ENCODE results near the gene PTPRA. TPM values are rescaled to one million over a fixed set of nuclear protein-coding genes. Genes with fewer than 3 reads are reported as not detected.

PTPRA gene
- total RNA-seq, 1 donor = 44.2 TPM

GRCh38 chr20:3042625-3043024 is 169.3 kb downstream of the PTPRA start:
- peaks cover 8% of the 10 kb centered on the region for H3K36me3 ChIP-seq (ENCODE audit: insufficient read depth, low read length)
- H3K4me1 ChIP-seq (ENCODE audit: insufficient read depth, low read length) = peaks cover 15% of the 10 kb centered on the region
- H2AFZ ChIP-seq (ENCODE audit: low read length) = no peak overlapping the region
- H3K27ac ChIP-seq (ENCODE audit: low read depth, low read length) = no peak overlapping the region
- TF ChIP-seq CTCF (IDR thresholded peaks at IDR 0.05; ENCODE audit: extremely low read depth, low read depth, low read length) = no peak
- H3K79me2 ChIP-seq (ENCODE audit: insufficient read depth, low read length) = peaks cover 9% of the 10 kb centered on the region
- no peaks in the 10 kb centered on the region for H4K20me1 ChIP-seq (ENCODE audit: insufficient read depth, low read length)
- no peak for DNase-seq (ENCODE audit: insufficient read length, low spot score, missing footprints)
- no peak overlapping the region for H3K4me2 ChIP-seq (ENCODE audit: insufficient read depth, low read length)
- no peak overlapping the region for H3K4me3 ChIP-seq (ENCODE audit: insufficient read depth, low read length)
- no peaks in the 10 kb centered on the region for H3K27me3 ChIP-seq (ENCODE audit: insufficient read depth, low read length)
- H3K9me3 ChIP-seq (ENCODE audit: low read depth, low read length) = no peaks in the 10 kb centered on the region

GRCh38 chr20:3043322-3043721 is 170.0 kb downstream of the PTPRA start, which contains the start of gene GNRH2:
Gene GNRH2, plus strand, starts transcription at chr20:3043622. Its CDS starts 793 bp downstream, at chr20:3044415.
- Histone ChIP-seq H3K27ac (ENCODE audit: low read depth, low read length) (no peak within 1 kb of the TSS), H3K4me3 (ENCODE audit: insufficient read depth, low read length) (no peak within 1 kb of the TSS), H3K4me2 (ENCODE audit: insufficient read depth, low read length) (no peak within 1 kb of the TSS), H3K4me1 (ENCODE audit: insufficient read depth, low read length) (peaks cover 15% of the 10 kb centered on the region), H3K36me3 (ENCODE audit: insufficient read depth, low read length) (peaks cover 11% of the 10 kb centered on the region), H3K79me2 (ENCODE audit: insufficient read depth, low read length) (peaks cover 11% of the 10 kb centered on the region), H2AFZ (ENCODE audit: low read length) (no peak within 1 kb of the TSS), H3K27me3 (ENCODE audit: insufficient read depth, low read length) (no peaks in the 10 kb centered on the region), H3K9me3 (ENCODE audit: low read depth, low read length) (no peaks in the 10 kb centered on the region), H4K20me1 (ENCODE audit: insufficient read depth, low read length) (no peaks in the 10 kb centered on the region)
- TF ChIP-seq CTCF (IDR thresholded peaks at IDR 0.05; ENCODE audit: extremely low read depth, low read depth, low read length) = no peak
- no peak for DNase-seq (ENCODE audit: insufficient read length, low spot score, missing footprints)

- Histone ChIP-seq H3K27ac (ENCODE audit: low read depth, low read length) (peak overlapping the region; percentile 80), H3K27me3 (ENCODE audit: insufficient read depth, low read length) (no peaks in the 10 kb centered on the region), H2AFZ (ENCODE audit: low read length) (no peak overlapping the region), H3K36me3 (ENCODE audit: insufficient read depth, low read length) (peaks cover 22% of the 10 kb centered on the region), H3K4me3 (ENCODE audit: insufficient read depth, low read length) (no peak overlapping the region), H3K4me1 (ENCODE audit: insufficient read depth, low read length) (peaks cover 15% of the 10 kb centered on the region), H3K9me3 (ENCODE audit: low read depth, low read length) (no peaks in the 10 kb centered on the region), H3K4me2 (ENCODE audit: insufficient read depth, low read length) (no peak overlapping the region), H3K79me2 (ENCODE audit: insufficient read depth, low read length) (peaks cover 11% of the 10 kb centered on the region), H4K20me1 (ENCODE audit: insufficient read depth, low read length) (no peaks in the 10 kb centered on the region)
- no peak for TF ChIP-seq CTCF (IDR thresholded peaks at IDR 0.05; ENCODE audit: extremely low read depth, low read depth, low read length)
- DNase-seq (ENCODE audit: insufficient read length, low spot score, missing footprints) = no peak
These were observed 171.2 kb downstream of the PTPRA start for GRCh38 chr20:3044336-3044965.

- Histone ChIP-seq H3K27ac (ENCODE audit: low read depth, low read length) (peak overlapping the region; percentile 80), H3K4me1 (ENCODE audit: insufficient read depth, low read length) (peaks cover 15% of the 10 kb centered on the region), H3K4me3 (ENCODE audit: insufficient read depth, low read length) (peak overlapping the region; percentile 94), H3K27me3 (ENCODE audit: insufficient read depth, low read length) (no peaks in the 10 kb centered on the region), H3K4me2 (ENCODE audit: insufficient read depth, low read length) (peak overlapping the region; percentile 81), H3K79me2 (ENCODE audit: insufficient read depth, low read length) (peaks cover 11% of the 10 kb centered on the region), H3K9me3 (ENCODE audit: low read depth, low read length) (no peaks in the 10 kb centered on the region), H3K36me3 (ENCODE audit: insufficient read depth, low read length) (peaks cover 26% of the 10 kb centered on the region), H2AFZ (ENCODE audit: low read length) (peak overlapping the region; percentile 72), H4K20me1 (ENCODE audit: insufficient read depth, low read length) (no peaks in the 10 kb centered on the region)
- TF ChIP-seq CTCF (IDR thresholded peaks at IDR 0.05; ENCODE audit: extremely low read depth, low read depth, low read length) = no peak
- peak; percentile 98 for DNase-seq (ENCODE audit: insufficient read length, low spot score, missing footprints)
These were observed 171.9 kb downstream of the PTPRA start for GRCh38 chr20:3045042-3045815.
